ENCODE data around the gene BGLAP.
"Not testable (repeated sequence)": the region's sequence is repeated elsewhere in the genome, so short reads cannot be mapped to it uniquely, and the experiment has no call there.

Gene BGLAP

DNA sequence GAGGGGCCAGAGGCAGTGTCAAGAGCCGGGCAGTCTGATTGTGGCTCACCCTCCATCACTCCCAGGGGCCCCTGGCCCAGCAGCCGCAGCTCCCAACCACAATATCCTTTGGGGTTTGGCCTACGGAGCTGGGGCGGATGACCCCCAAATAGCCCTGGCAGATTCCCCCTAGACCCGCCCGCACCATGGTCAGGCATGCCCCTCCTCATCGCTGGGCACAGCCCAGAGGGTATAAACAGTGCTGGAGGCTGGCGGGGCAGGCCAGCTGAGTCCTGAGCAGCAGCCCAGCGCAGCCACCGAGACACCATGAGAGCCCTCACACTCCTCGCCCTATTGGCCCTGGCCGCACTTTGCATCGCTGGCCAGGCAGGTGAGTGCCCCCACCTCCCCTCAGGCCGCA lies at the start of gene BGLAP:
Gene BGLAP, plus strand, starts transcription at position 259 of the 400 bp plus-strand sequence. Its CDS starts 48 bp downstream, at position 307.
- no peak for DNase-seq

DNA sequence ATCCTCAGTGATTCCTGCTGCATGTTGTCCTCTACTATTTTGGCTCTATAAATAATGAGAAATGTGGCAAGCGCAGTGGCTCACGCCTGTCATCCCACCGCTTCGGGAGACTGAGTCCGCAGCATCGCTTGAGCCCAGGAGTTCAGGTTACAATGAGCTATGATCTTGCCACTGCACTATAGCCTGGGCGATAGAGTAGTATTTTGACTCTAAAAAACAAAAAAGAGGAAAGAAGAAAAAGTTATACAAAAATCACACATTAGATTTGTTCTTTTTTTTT lies 48.8 kb upstream of the BGLAP start:
- DNase-seq = no peak

DNA sequence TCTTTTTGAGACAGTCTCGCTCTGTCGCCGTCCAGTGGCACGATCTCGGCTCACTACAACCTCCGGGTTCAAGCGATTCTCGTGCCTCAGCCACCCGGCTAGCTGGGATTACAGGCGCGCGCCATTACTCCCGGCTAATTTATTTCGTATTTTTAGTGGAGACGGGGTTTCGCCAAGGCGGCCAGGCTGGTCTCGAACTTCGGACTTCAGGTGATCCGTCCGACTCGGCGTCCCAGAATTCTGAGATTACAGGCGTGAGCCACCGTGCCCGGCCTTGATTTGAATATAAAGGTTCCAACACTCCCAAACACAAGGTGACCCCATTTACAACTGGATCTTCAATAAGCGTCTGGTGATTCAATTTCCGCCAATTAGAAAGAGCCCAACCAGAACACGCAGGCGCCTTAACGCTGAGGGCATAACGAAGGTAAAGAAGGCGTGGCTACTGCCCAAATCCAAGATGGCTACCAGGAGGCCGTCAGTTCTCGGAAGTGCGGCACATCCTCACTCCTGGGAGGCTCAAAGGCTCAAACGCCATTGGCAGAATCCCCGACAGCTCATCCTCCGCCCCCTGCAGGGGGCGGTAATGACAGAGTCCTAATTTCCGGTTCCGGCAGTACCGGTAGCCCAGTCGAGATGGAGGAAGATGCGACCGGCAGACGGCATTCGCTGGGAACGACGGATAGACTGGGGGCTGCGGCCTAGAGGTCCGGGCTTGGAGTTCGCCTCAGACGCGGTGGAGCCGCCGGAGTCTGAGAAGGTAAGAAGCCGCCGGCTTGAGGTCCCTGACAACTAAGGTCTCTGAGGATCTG lies 48.3 kb upstream of the BGLAP start, which contains the start of gene SLC25A44:
Gene SLC25A44, plus strand, starts transcription at position 617 of the 812 bp plus-strand sequence. CDS start 5,744 bp downstream, outside the sequence.
- DNase-seq = peak; percentile 99

DNA sequence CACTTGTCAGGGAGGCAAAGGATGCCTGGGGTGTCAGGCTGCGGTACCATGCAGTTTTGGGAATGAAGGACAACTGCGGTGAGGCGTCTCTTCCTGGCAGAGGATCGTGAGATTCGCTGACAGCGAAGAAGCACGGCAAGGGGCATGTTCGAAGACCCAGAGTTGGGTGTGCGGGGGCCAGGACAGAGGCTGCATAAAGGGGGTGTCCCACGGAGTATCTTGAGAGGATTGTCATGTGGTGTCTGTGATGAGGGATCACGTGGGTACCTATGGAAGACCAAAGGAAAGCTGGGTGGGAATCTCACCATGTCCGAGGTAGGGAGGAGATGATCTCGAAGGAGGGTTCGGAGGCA lies 47.7 kb upstream of the BGLAP start:
- DNase-seq = no peak

DNA sequence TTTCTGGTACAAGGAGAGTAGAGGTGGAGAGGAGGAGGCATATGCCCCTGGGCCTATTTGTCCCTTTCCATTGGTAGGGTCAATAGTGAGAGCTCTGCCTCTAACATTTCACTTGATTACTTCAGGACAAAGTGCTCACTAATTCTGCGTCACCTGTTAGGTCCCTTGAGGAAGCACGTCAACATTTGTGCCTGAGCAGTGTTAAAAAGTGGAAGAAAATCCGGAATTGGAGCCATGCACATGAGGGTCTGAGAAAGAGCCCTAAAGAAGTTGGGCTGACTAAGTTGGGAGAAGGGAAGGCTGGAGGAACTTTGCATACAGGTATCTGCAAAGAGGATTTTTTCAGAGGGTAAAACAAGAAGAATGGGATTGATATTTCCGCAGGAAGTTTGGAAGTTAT lies 46.1 kb upstream of the BGLAP start:
- no peak for DNase-seq

DNA sequence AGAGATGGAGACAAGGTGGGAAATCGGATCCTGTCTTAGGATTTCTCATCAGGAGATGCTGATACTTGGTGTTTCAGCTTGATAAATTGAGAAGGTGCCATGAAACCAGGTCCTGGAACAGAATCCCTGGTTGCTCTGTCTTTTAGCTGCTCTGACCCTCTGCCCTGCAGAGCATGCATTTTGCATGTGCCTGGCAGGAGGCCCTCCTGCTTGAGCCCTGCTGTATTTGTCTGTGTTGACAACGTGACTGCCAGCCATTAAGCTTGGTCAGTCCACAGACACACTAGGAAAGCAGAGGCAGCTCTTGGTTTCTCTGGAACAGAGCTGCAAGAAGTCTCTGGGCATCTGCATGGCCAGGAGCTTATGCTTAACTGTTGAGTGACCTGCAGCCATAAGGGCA lies 45.5 kb upstream of the BGLAP start:
- DNase-seq = no peak

DNA sequence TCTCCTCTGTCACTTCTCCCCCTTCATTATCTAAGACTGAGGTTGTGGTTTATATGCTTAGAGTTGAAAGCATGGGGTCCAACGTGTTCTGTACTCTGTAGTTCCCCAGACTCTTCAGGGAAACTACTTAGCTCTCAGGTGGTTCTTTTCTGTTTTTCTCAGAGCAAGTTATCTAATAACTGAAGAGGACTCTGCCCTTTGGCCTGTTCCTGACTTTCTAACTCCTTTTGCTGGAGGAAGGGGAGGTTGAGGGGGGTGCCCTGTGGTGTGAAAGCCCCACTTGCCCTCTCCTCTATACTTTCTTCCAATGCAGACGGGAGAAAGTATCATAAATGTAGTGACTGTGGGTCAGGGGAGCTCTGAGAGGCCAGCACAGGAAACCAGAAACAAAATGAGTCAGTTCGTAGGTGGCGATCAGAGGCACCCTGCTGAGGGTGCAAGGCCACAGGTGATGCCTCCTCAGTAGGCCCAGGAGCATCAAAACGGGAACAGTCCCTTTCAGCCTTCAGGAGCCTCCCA lies 43.1 kb upstream of the BGLAP start:
- no peak for DNase-seq

DNA sequence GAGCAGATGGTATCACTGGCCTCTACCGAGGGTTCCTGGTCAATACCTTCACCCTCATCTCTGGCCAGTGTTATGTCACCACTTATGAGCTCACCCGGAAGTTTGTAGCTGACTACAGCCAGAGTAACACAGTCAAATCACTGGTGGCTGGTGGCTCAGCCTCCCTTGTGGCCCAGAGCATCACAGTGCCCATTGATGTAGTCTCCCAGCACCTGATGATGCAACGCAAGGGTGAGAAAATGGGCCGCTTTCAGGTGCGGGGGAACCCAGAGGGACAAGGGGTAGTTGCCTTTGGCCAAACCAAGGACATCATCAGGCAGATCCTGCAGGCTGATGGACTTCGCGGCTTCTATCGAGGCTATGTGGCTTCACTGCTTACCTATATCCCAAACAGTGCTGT lies 41.9 kb upstream of the BGLAP start:
- DNase-seq = no peak

DNA sequence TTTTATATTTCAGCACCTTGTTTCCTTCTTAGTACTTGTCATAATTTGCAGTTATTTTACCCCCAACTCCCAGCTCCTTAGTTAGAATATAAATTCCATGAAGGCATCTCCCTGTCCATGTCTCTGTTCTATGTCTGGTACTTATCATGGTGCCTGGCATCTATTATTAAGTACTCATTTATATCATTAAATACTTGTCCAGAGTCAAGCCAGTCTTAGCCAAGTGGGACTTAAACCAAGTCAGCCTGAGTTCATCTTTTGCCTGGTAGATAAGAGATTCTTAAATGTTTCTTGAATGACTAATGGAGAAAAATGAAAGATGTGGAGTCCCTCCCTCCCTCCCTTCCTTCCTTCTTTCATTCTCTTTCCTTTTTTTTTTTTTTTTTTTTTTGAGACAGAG lies 38.7 kb upstream of the BGLAP start:
- DNase-seq = no peak

DNA sequence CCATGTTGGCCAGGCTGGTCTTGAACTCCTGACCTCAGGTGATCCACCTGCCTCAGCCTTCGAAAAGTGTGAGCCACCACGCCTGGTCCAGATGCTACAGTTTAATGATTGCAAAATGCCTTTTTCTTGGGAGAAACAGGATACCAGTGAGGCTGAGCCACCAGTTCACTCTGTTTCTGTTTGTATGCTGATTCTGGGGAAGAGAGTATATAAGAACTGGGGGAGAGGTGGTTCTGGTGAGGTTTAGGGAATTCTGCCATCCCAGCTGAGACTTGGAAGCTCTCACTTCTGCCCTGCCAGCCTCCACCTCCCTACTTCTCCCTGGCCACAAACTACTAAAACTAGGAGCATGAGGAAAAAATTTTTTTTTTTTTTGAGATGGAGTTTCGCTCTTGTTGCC lies 37.3 kb upstream of the BGLAP start:
- no peak for DNase-seq

DNA sequence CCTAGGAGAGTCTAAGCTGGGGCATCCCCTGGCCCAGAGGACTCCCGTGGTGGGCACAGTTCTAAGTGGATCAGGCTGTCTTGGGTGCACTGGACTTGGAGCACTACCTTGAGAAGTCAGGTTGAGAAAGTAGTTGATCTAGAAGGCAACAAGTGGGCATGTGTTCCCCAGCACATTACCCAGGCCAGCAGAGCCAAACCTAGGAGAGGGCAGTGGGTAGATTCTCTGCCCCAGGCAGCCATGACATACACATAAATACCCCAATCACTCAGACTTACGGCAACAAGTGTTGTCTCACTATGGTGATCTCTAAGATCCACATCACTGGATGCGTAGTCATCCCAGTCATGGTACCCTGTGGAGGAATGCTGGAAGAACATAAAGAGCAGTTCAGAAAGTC lies 30.7 kb upstream of the BGLAP start:
- no peak for DNase-seq

DNA sequence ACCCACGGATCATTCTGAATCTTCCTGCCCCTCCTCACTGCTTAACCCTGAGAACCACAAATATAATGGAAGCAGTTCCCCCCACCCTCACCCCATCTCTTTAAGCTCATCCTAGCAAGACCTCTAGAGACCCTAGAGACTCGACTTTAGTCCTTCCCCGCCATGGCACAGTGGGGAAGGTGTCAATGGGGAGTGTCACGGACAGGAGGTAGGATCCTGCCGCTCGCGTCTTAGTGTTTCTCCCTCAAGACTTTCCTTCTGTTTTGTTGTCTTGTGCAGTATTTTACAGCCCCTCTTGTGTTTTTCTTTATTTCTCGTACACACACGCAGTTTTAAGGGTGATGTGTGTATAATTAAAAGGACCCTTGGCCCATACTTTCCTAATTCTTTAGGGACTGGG lies 29.9 kb upstream of the BGLAP start:
- no peak for DNase-seq

DNA sequence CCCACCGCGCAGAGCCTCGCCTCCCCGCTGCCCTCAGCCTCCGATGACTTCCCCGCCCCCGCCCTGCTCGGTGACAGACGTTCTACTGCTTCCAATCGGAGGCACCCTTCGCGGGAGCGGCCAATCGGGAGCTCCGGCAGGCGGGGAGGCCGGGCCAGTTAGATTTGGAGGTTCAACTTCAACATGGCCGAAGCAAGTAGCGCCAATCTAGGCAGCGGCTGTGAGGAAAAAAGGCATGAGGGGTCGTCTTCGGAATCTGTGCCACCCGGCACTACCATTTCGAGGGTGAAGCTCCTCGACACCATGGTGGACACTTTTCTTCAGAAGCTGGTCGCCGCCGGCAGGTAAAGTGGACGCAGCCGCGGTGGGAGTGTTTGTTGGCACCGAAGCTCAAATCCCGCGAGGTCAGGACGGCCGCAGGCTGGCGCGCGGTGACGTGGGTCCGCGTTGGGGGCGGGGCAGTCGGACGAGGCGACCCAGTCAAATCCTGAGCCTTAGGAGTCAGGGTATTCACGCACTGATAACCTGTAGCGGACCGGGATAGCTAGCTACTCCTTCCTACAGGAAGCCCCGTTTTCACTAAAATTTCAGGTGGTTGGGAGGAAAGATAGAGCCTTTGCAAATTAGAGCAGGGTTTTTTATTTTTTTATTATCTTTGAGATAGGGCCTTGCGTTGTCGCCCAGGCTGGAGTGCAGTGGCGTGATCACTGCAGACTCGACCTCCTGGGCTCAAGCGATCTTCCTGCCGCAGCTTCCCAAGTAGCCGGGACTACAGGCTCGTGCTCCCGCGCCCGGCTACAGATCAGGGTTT lies 28.9 kb upstream of the BGLAP start, which contains the start of gene PMF1:
Gene PMF1, plus strand, starts transcription at position 175 of the 811 bp plus-strand sequence. Its CDS starts 9 bp downstream, at position 184.
- peak; percentile 95 for DNase-seq

DNA sequence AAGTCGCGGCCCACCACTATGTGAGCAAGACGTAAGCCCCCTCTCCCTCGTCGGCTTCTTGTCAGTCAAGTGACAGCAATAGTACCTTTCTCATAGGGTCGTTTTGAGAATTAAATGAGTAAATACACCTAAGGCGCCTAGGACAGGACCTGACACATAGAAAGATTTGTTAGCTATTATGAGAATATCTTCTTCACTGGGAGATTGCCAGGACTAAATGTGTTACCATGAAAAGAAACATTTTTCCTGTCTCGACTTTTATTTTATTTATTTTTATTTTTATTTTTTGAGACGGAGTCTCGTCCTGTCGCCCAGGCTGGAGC lies 28.4 kb upstream of the BGLAP start:
- no peak for DNase-seq

DNA sequence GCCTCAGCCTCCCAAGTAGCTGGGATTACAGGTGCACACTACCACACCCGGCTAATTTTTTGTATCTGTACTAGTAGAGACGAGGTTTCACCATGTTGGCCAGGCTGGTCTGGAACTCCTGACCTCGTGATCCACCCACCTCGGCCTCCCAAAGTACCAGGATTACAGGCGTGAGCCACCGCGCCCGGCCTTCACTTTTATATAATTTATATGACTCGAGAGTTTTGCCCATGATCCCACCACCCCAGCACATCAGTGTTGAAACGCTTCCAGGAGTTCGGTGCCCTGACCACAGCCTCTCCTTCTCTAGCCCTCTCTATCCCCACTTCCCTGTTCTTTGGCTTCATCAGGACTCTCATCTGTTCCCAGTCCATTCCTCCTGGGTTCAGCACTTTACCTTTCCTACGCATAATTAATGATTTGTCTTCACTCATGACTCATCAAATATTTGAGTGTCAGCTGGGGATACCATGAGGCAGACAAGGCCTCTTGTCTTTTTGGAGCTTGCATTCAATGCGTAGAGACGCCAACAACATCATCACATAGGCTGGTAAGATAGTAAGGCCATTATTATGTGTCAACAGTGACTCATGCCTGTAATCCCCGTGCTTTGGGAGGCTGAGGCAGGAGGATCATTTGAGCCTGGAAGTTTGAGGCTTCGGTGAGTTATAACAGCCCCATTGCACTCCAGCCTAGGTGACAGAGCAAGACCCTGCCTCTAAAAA lies 27.8 kb upstream of the BGLAP start:
- DNase-seq = no peak

DNA sequence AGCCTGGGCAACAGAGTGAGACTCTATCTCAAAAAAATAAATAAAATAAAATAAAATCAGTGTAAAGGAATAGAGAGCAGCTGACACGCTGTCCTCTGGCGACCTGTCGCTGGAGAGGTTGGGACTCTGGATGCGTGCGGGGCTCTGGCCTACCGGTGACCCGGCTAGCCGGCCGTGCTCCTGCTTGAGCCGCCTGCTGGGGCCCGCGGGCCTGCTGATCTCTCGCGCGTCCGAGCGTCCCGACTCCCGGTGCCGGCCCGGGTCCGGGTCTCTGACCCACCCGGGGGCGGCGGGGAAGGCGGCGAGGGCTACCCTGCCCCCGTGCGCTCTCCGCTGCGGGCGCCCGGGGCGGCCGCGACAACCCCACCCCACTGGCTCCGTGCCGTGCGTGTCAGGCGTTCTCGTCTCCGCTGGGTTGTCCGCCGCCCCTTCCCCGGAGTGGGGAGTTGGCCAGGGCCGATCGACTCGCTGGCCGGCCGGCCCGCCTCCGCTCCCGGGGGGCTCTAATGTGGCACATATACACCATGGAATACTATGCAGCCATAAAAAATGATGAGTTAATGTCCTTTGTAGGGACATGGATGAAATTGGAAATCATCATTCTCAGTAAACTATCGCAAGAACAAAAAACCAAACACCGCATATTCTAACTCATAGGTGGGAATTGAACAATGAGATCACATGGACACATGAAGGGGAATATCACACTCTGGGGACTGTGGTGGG lies 25.5 kb upstream of the BGLAP start:
- DNase-seq = not testable (repeated sequence)

DNA sequence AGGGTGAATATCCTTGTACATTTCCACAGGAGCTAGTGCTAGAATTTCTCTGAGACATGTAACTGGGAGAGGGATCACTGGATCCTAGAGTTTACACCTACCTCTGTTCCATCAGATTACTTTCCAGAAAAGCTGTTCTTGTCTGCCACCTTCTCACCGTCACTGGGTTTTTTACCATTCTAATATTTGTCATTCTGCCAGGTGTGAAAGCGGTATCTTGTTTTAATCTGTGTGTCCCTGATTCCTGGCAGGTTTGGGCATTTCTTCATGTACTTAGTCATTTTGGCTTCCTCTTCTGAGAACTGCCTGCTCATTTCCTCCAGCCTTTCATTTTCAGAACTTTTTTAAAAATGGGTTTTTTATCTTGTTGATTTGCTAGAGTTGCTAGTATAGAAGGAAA lies 24.1 kb upstream of the BGLAP start:
- peak; percentile 60 for DNase-seq

DNA sequence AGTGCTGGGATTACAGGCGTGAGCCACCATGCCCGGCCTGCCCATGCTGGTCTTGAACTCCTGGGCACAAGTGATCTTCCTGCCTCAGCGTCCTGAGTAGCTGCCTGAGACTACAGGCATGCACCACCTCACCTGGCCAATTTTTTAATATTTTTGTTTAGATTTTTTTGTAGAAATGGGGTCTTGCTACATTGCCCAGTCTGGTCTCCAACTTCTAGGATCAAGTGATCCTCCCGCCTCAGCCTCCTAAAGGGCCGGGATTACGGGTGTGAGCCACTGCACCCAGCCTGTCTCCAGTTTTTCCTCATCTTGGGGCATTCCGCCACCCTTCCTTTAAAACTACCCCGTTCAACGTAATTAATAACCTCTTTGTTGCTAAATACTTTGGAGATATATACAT lies 21.8 kb upstream of the BGLAP start:
- DNase-seq = no peak

DNA sequence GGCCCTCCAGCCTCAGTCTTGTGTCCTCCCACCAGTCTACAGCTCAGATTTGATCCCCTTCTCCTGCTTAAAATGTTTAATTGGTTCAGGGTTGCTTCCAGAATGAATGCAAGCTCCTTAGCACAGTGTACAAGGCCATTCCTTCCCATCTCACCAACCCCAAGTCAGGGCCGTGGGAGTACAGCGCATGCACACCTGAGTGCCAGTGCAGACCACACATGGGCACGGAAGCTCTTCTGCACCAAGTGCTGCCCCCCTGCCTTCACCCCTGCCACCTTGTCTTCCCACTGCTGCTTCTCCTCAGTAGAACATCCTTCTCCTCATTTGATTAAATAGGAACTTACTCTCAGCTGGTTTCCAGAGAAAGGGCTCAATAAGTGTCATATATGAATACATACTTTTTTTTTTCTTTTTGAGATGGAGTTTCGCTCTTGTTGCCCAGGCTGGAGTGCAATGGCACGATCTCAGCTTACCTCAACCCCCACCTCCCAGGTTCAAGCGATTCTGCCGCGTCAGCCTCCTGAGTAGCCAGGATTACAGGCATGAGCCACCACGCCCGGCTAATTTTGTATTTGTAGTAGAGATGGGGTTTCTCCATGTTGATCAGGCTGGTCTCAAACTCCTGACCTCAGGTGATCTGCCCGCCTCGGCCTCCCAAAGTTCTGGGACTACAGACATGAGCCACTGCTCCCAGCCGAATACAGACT lies 19.8 kb upstream of the BGLAP start:
- no peak for DNase-seq

DNA sequence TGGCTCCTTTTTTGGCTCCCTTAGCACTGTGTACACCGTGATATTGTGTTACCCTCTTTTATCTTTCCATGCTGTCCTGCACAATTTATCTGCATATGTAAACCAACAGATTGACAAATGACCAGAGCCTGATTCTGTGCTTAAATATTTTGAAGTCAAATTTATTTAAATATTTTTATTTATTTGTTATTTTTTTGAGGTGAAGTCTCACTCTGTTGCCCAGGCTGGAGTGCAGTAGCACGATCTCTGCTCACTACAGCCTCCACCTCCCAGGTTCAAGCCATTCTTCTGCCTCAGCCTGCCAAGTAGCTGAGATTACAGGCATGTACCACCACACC lies 16.3 kb upstream of the BGLAP start:
- DNase-seq = no peak

DNA sequence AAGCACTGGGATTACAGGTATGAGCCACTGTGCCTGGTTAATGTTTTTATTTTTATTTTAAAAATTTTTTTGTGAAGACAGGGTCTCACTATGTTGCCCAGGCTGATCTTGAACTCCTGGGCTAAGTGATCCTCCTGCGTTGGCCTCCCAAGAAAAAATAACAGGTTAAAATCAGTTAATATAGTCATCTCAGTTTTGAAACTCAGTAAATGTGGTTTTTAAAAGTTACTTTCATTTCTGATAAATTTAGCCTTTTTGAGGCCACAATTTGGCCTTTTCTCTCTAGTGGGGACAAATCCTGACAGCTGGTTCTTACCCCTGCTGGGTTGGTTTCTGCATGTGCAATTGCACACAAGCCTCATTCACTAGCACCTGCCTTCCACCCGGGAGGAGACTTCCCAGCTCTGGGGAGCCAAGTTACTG lies 15.9 kb upstream of the BGLAP start:
- no peak for DNase-seq

DNA sequence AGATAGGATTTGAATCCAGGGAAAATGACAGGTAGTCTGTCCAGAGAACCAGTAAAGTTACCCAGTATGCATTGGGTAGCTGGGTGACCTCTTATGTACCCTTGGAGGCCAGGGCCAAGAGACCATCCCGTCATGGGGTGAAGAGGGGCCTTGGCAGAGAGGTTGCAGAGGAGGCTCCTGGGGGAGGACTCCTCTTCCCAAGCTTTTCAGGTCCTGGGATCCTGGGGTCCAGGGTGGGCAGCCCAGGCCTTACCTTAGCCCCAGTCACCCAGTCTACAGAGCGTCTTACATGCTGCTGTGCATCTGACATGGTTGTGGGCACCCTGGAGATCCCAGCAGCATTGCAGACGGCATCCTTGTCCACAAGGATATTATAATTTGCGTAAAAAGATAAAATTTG lies 15.2 kb upstream of the BGLAP start:
- no peak for DNase-seq
